GM11168 (cell line): Measurements from ENCODE around the gene RHBDL2.

ENCODE experiments used
- in situ Hi-C: fragments of 300-500 bp; cut with MboI; formaldehyde crosslinking; loops from one replicate; pipeline ENCODE4 v1.12.0; 2022; ENCODE audit warnings: low sequenced_read_pairs; ENCODE audit not compliant: unreplicated experiment

The RHBDL2 gene

GRCh38 chr1:38836316-38836715, 105.3 kb downstream of the RHBDL2 start:
- in situ Hi-C loops: loop anchor here (25.0 kb wide), 1 partner anchor 824 kb away; the partner anchor contains the start of genes FHL3 and UTP11
